Measurements from ENCODE around the gene FBXW8.
A peak's percentile ranks its signal among the peaks of the same experiment; 100 is the strongest.

FBXW8 gene

GRCh38 chr12:117025481-117026151, 114.9 kb downstream of the FBXW8 start:
- DNase-seq: peak; percentile 92

- DNase-seq: no peak
Observed at GRCh38 chr12:117026343-117026742, 115.6 kb downstream of the FBXW8 start.

GRCh38 chr12:117026921-117027250, 116.1 kb downstream of the FBXW8 start:
- no peak for DNase-seq

- DNase-seq: no peak
Observed at GRCh38 chr12:117027251-117028086, 116.7 kb downstream of the FBXW8 start.

- no peak for DNase-seq
Observed at GRCh38 chr12:117028254-117028653, 117.5 kb downstream of the FBXW8 start.

- no peak for DNase-seq
Observed at GRCh38 chr12:117030187-117030900, 119.6 kb downstream of the FBXW8 start.

- DNase-seq: no peak
Observed at GRCh38 chr12:117031843-117032592, 121.3 kb downstream of the FBXW8 start.

- DNase-seq: peak; percentile 69
Observed at GRCh38 chr12:117032593-117033381, 122.0 kb downstream of the FBXW8 start.

- peak; percentile 95 for DNase-seq
Observed at GRCh38 chr12:117033382-117034221, 122.9 kb downstream of the FBXW8 start.

- no peak for DNase-seq
Observed at GRCh38 chr12:117034249-117034648, 123.5 kb downstream of the FBXW8 start.

GRCh38 chr12:117034701-117035151, 124.0 kb downstream of the FBXW8 start:
- peak; percentile 57 for DNase-seq

GRCh38 chr12:117035287-117035686, 124.5 kb downstream of the FBXW8 start:
- no peak for DNase-seq

- DNase-seq: peak; percentile 96
Observed at GRCh38 chr12:117036046-117036445, 125.3 kb downstream of the FBXW8 start.

- no peak for DNase-seq
Observed at GRCh38 chr12:117036547-117036946, 125.8 kb downstream of the FBXW8 start.

GRCh38 chr12:117037289-117038022, 126.7 kb downstream of the FBXW8 start:
- DNase-seq: no peak

- DNase-seq: no peak
Observed at GRCh38 chr12:117038023-117038680, 127.4 kb downstream of the FBXW8 start.

GRCh38 chr12:117038919-117039318, 128.2 kb downstream of the FBXW8 start:
- no peak for DNase-seq

- DNase-seq: no peak
Observed at GRCh38 chr12:117039891-117040309, 129.2 kb downstream of the FBXW8 start.

- no peak for DNase-seq
Observed at GRCh38 chr12:117040496-117040895, 129.7 kb downstream of the FBXW8 start.

- DNase-seq: no peak
Observed at GRCh38 chr12:117041798-117042170, 131.0 kb downstream of the FBXW8 start.

Data from NCI-H510A treated with DMSO at 0.1 percent for 48 hours (cell line).